Activated CD8-positive, alpha-beta T cell treated with anti-CD3 and anti-CD28 coated beads for 36 hours (primary cell): ENCODE data around the gene BET1L. TPM values are rescaled to one million over a fixed set of nuclear protein-coding genes. Genes with fewer than 3 reads are reported as not detected.

ENCODE experiments used
- ATAC-seq: fragments of 200-7000 bp; cut with Tn5 transposase; one replicate; pipeline ENCODE4 v1.10.0; 2021; ENCODE audit warnings: mild to moderate bottlenecking, moderate library complexity
- CTCF ChIA-PET: fragments of 350-600 bp; sonication (Branson Sonifier 250); formaldehyde crosslinking; loops from one replicate; lab custom pipeline; 2021; ENCODE audit warnings: antibody characterized with exemption; lab: Charles Lee
- POLR2A ChIA-PET: fragments of 350-600 bp; sonication (Branson Sonifier 250); formaldehyde crosslinking; loops from one replicate; lab custom pipeline; 2021; ENCODE audit warnings: antibody characterized with exemption; lab: Charles Lee
- DNase-seq: peaks from one replicate; pipeline ENCODE4 v3.0.0-alpha.2; 2020
- H3K27ac Mint-ChIP-seq: one replicate; pipeline ENCODE4 v1.8.0; 2021; ENCODE audit warnings: mild to moderate bottlenecking, mixed read lengths
- H3K27me3 Mint-ChIP-seq: one replicate; pipeline ENCODE4 v1.8.0; 2021; ENCODE audit warnings: mixed read lengths
- H3K36me3 Mint-ChIP-seq: one replicate; pipeline ENCODE4 v1.8.0; 2021; ENCODE audit warnings: low read depth, mixed read lengths
- H3K4me1 Mint-ChIP-seq: one replicate; pipeline ENCODE4 v1.8.0; 2021; ENCODE audit warnings: low read depth, mixed read lengths
- H3K4me3 Mint-ChIP-seq: one replicate; pipeline ENCODE4 v1.8.0; 2021; ENCODE audit warnings: mild to moderate bottlenecking, moderate library complexity, mixed read lengths
- H3K9me3 Mint-ChIP-seq: one replicate; pipeline ENCODE4 v1.8.0; 2021; ENCODE audit warnings: mixed read lengths
- intact Hi-C: fragments of 100-400 bp; cut with micrococcal nuclease; formaldehyde crosslinking; loops from one replicate; pipeline ENCODE4 v1.10.0; 2022
- total RNA-seq, 2 experiments: library from RNA; stranded (reverse); gene quantifications; one replicate each; pipeline ENCODE4 v1.2.3, GENCODE V29; 2021
- TF ChIP-seq, protein P1 (sequence below): fragments of 200-600 bp; IDR thresholded peaks from one replicate; pipeline ENCODE4 v1.8.0; 2022; ENCODE audit warnings: antibody characterized with exemption, mild to moderate bottlenecking

Gene BET1L, protein sequence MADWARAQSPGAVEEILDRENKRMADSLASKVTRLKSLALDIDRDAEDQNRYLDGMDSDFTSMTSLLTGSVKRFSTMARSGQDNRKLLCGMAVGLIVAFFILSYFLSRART
- total RNA-seq = 10 to 100 TPM; 58.4 to 68.9 TPM

DNA sequence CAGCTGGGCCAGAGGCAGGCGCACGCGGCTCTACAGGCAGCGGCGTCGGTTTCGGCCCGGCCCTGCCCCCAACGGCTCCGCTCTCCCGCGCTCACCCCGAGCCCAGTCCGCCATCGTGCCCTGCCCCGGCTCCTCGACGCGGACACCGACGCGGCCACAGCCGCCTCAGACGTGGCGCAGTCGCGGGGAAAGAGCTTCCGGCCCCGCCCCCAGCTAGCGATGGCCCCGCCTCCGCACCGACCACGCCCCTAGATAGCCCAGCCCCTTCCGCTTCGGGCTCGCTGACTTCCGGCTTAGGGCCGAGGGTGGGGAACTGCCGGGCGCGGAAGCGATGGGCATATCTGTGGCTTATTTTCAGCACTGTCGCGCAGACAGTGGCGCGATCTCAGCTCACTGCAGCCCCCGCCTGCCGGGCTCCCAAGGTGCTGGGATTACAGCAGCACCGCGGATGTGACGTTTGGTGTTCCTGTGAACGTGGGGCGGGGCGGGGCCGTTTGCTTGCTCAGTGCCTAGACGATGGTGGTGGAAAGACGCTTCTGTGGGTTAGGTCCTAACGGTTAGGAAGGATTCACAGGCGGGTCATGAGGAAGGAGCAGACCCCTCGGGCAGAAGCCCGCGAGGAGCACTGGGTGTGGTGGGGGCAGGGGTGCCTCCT is at the start of gene BET1L, which contains the start of gene RIC8A:
TSS of gene BET1L (minus strand) at position 192 of the 655 bp plus-strand sequence. CDS start at position 114, 78 bp downstream.
TSS of gene RIC8A (plus strand) at position 501 of the 655 bp plus-strand sequence. CDS start 1,147 bp downstream, outside the sequence.
- intact Hi-C loops = loop anchor here (1.0 kb wide), 1 partner anchor 29 kb away; the partner anchor contains the start of genes PSMD13 and SIRT3

DNA sequence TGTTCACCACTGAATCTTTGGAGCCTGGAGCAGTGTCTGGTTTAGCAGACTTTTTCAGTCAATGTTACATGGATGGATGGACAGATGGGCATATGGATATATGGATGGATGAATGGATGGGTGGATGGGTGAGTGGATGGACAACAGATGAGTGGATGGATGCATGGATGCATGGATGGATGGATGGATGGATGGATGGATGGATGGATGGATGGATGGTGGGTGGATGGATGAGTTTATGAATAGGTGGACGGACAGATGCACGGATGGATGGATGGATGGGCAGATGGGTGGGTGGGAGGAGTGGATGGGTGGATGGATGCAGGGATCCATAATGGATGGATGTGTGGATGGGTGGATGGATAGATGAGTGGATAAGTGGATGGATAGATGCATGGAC is 48.6 kb upstream of the BET1L start:
- H3K9me3 Mint-ChIP-seq = no peaks in the 10 kb centered on the region
- CTCF ChIA-PET = interaction anchor here (0.6 kb wide), 1 partner anchor 85 kb away, joined by 3 read pairs; no protein-coding TSS in a partner anchor
- no peaks in the 10 kb centered on the region for H3K27me3 Mint-ChIP-seq
- H3K4me1 Mint-ChIP-seq = peaks cover 5% of the 10 kb centered on the region
- DNase-seq = no peak
- intact Hi-C loops = no loop called here
- POLR2A ChIA-PET = interaction anchor here (0.6 kb wide), 1 partner anchor 585 kb away, joined by 3 read pairs; no protein-coding TSS in a partner anchor
- TF ChIP-seq, protein P1, sequence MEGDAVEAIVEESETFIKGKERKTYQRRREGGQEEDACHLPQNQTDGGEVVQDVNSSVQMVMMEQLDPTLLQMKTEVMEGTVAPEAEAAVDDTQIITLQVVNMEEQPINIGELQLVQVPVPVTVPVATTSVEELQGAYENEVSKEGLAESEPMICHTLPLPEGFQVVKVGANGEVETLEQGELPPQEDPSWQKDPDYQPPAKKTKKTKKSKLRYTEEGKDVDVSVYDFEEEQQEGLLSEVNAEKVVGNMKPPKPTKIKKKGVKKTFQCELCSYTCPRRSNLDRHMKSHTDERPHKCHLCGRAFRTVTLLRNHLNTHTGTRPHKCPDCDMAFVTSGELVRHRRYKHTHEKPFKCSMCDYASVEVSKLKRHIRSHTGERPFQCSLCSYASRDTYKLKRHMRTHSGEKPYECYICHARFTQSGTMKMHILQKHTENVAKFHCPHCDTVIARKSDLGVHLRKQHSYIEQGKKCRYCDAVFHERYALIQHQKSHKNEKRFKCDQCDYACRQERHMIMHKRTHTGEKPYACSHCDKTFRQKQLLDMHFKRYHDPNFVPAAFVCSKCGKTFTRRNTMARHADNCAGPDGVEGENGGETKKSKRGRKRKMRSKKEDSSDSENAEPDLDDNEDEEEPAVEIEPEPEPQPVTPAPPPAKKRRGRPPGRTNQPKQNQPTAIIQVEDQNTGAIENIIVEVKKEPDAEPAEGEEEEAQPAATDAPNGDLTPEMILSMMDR = no peak
- no peak overlapping the region for H3K4me3 Mint-ChIP-seq
- H3K27ac Mint-ChIP-seq = no peak overlapping the region
- ATAC-seq = no peak
- H3K36me3 Mint-ChIP-seq = peaks cover 18% of the 10 kb centered on the region

More for the DNA sequence above, at the start of gene BET1L, which contains the start of gene RIC8A:
- CTCF ChIA-PET = interaction anchor here (1.0 to 3.3 kb wide), 7 partner anchors 30 to 242 kb away, joined by 3 to 16 read pairs (median 5); partner anchors contain the start of genes PSMD13 and PTDSS2
- Mint-ChIP-seq H3K27ac (peak within 1 kb of the TSS; percentile 99), H3K9me3 (no peaks in the 10 kb centered on the region), H3K36me3 (peaks cover 59% of the 10 kb centered on the region), H3K4me3 (peak within 1 kb of the TSS; percentile 96), H3K4me1 (peaks cover 55% of the 10 kb centered on the region), H3K27me3 (no peaks in the 10 kb centered on the region)
- peak; percentile 99 for DNase-seq
- peak; percentile 85 for ATAC-seq
- POLR2A ChIA-PET = interaction anchor here (0.7 to 5.9 kb wide), 12 partner anchors 10 to 488 kb away, joined by 3 to 43 read pairs (median 4); partner anchors contain the start of genes DEAF1, PGGHG, PSMD13 and SIRT3
- TF ChIP-seq, protein P1 = no peak

DNA sequence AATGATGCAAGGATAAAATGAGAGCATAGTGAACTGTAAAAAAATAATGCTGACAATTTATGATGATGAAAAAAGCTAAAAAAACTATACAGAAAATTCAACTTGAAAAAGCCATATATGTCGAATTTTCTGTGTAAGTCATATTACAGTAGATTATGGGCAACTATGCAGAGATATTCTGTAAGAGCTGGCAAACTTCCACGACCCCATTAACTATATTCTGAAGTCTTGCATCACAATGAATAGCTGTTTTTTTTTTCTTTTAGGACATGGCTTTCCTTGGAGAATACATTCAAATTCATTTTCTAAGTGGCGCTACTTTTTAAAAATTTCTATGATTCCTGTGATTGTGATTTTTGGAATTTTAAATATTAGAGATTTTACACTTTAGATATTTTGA is 48.0 kb upstream of the BET1L start:
- ChIA-PET POLR2A (no interaction called here), CTCF (no interaction called here)
- intact Hi-C loops = no loop called here
- DNase-seq = no peak
- Mint-ChIP-seq H3K4me3 (no peak overlapping the region), H3K36me3 (peaks cover 24% of the 10 kb centered on the region), H3K27me3 (no peaks in the 10 kb centered on the region), H3K9me3 (no peaks in the 10 kb centered on the region), H3K4me1 (peaks cover 10% of the 10 kb centered on the region), H3K27ac (no peak overlapping the region)
- no peak for ATAC-seq
- TF ChIP-seq, protein P1 = no peak

DNA sequence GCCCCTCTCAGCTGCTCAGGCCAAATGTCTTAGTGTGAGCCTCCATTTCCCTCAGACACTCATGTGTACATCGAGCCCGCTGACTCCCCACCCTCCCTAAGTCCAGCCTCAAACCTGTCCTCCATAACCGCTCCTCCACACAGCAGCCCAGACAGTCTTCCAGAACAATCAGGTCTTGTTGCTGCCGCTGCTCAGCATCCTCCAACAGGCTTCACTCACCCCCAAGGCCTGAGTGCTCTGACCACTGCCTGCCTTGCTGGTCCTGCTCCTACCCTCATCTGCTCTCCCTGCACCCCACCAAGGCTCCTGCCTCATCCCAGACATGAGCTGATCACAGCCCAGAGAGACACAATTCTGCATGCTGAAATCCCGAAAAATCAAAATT is 46.7 kb upstream of the BET1L start:
- no peak for ATAC-seq
- no peak overlapping the region for H3K27ac Mint-ChIP-seq
- TF ChIP-seq, protein P1 = no peak
- H3K4me1 Mint-ChIP-seq = peaks cover 14% of the 10 kb centered on the region
- H3K4me3 Mint-ChIP-seq = no peak overlapping the region
- DNase-seq = no peak
- POLR2A ChIA-PET = no interaction called here
- peaks cover 29% of the 10 kb centered on the region for H3K36me3 Mint-ChIP-seq
- no peaks in the 10 kb centered on the region for H3K9me3 Mint-ChIP-seq
- CTCF ChIA-PET = interaction anchor here (1.2 kb wide), 1 partner anchor 10 kb away, joined by 5 read pairs; no protein-coding TSS in a partner anchor
- no peaks in the 10 kb centered on the region for H3K27me3 Mint-ChIP-seq
- intact Hi-C loops = no loop called here
